Measurements from ENCODE around the gene BRIP1. TPM values are rescaled to one million over a fixed set of nuclear protein-coding genes. Genes with fewer than 3 reads are reported as not detected.

BRIP1 gene
- total RNA-seq, 1 donor, result 6.2 TPM

GRCh38 chr17:61650749-61651148 lies 212.6 kb downstream of the BRIP1 start:
- Histone ChIP-seq H4K20me1 (ENCODE audit: insufficient read depth, low read length) (no peaks in the 10 kb centered on the region), H3K36me3 (ENCODE audit: insufficient read depth, low read length) (no peaks in the 10 kb centered on the region), H3K9me3 (ENCODE audit: low read depth, low read length) (peaks cover 3% of the 10 kb centered on the region), H3K79me2 (ENCODE audit: insufficient read depth, low read length) (no peaks in the 10 kb centered on the region), H3K4me2 (ENCODE audit: insufficient read depth, low read length) (no peak overlapping the region), H3K27me3 (ENCODE audit: insufficient read depth, low read length) (no peaks in the 10 kb centered on the region), H3K4me3 (ENCODE audit: insufficient read depth, low read length) (no peak overlapping the region), H2AFZ (ENCODE audit: low read length) (no peak overlapping the region), H3K4me1 (ENCODE audit: insufficient read depth, low read length) (peaks cover 15% of the 10 kb centered on the region), H3K27ac (ENCODE audit: low read depth, low read length) (no peak overlapping the region)
- DNase-seq (ENCODE audit: insufficient read length, low spot score, missing footprints), result no peak
- TF ChIP-seq, protein P1, sequence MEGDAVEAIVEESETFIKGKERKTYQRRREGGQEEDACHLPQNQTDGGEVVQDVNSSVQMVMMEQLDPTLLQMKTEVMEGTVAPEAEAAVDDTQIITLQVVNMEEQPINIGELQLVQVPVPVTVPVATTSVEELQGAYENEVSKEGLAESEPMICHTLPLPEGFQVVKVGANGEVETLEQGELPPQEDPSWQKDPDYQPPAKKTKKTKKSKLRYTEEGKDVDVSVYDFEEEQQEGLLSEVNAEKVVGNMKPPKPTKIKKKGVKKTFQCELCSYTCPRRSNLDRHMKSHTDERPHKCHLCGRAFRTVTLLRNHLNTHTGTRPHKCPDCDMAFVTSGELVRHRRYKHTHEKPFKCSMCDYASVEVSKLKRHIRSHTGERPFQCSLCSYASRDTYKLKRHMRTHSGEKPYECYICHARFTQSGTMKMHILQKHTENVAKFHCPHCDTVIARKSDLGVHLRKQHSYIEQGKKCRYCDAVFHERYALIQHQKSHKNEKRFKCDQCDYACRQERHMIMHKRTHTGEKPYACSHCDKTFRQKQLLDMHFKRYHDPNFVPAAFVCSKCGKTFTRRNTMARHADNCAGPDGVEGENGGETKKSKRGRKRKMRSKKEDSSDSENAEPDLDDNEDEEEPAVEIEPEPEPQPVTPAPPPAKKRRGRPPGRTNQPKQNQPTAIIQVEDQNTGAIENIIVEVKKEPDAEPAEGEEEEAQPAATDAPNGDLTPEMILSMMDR (IDR thresholded peaks at IDR 0.05; ENCODE audit: extremely low read depth, low read depth, low read length), result no peak

GRCh38 chr17:61648587-61648986 lies 214.7 kb downstream of the BRIP1 start:
- TF ChIP-seq, protein P1 (IDR thresholded peaks at IDR 0.05; ENCODE audit: extremely low read depth, low read depth, low read length), result no peak
- Histone ChIP-seq H3K4me3 (ENCODE audit: insufficient read depth, low read length) (no peak overlapping the region), H3K27ac (ENCODE audit: low read depth, low read length) (no peak overlapping the region), H3K4me1 (ENCODE audit: insufficient read depth, low read length) (peaks cover 24% of the 10 kb centered on the region), H4K20me1 (ENCODE audit: insufficient read depth, low read length) (no peaks in the 10 kb centered on the region), H3K4me2 (ENCODE audit: insufficient read depth, low read length) (no peak overlapping the region), H2AFZ (ENCODE audit: low read length) (no peak overlapping the region), H3K79me2 (ENCODE audit: insufficient read depth, low read length) (no peaks in the 10 kb centered on the region), H3K36me3 (ENCODE audit: insufficient read depth, low read length) (no peaks in the 10 kb centered on the region), H3K9me3 (ENCODE audit: low read depth, low read length) (peaks cover 3% of the 10 kb centered on the region), H3K27me3 (ENCODE audit: insufficient read depth, low read length) (no peaks in the 10 kb centered on the region)
- DNase-seq (ENCODE audit: insufficient read length, low spot score, missing footprints), result no peak

GRCh38 chr17:61647047-61647446 lies 216.3 kb downstream of the BRIP1 start:
- H3K4me3 ChIP-seq (ENCODE audit: insufficient read depth, low read length), result no peak overlapping the region
- no peak overlapping the region for H3K4me2 ChIP-seq (ENCODE audit: insufficient read depth, low read length)
- H3K36me3 ChIP-seq (ENCODE audit: insufficient read depth, low read length), result no peaks in the 10 kb centered on the region
- TF ChIP-seq, protein P1 (IDR thresholded peaks at IDR 0.05; ENCODE audit: extremely low read depth, low read depth, low read length), result no peak
- DNase-seq (ENCODE audit: insufficient read length, low spot score, missing footprints), result peak; percentile 17
- H3K27ac ChIP-seq (ENCODE audit: low read depth, low read length), result peak overlapping the region; percentile 44
- H2AFZ ChIP-seq (ENCODE audit: low read length), result no peak overlapping the region
- H4K20me1 ChIP-seq (ENCODE audit: insufficient read depth, low read length), result no peaks in the 10 kb centered on the region
- no peaks in the 10 kb centered on the region for H3K27me3 ChIP-seq (ENCODE audit: insufficient read depth, low read length)
- H3K9me3 ChIP-seq (ENCODE audit: low read depth, low read length), result peaks cover 3% of the 10 kb centered on the region
- peaks cover 24% of the 10 kb centered on the region for H3K4me1 ChIP-seq (ENCODE audit: insufficient read depth, low read length)
- H3K79me2 ChIP-seq (ENCODE audit: insufficient read depth, low read length), result no peaks in the 10 kb centered on the region

- no peaks in the 10 kb centered on the region for H4K20me1 ChIP-seq (ENCODE audit: insufficient read depth, low read length)
- TF ChIP-seq, protein P1 (IDR thresholded peaks at IDR 0.05; ENCODE audit: extremely low read depth, low read depth, low read length), result no peak
- peaks cover 3% of the 10 kb centered on the region for H3K9me3 ChIP-seq (ENCODE audit: low read depth, low read length)
- H3K4me1 ChIP-seq (ENCODE audit: insufficient read depth, low read length), result peaks cover 24% of the 10 kb centered on the region
- DNase-seq (ENCODE audit: insufficient read length, low spot score, missing footprints), result no peak
- H3K36me3 ChIP-seq (ENCODE audit: insufficient read depth, low read length), result no peaks in the 10 kb centered on the region
- H3K4me3 ChIP-seq (ENCODE audit: insufficient read depth, low read length), result no peak overlapping the region
- H2AFZ ChIP-seq (ENCODE audit: low read length), result no peak overlapping the region
- no peaks in the 10 kb centered on the region for H3K79me2 ChIP-seq (ENCODE audit: insufficient read depth, low read length)
- H3K27ac ChIP-seq (ENCODE audit: low read depth, low read length), result peak overlapping the region; percentile 44
- H3K27me3 ChIP-seq (ENCODE audit: insufficient read depth, low read length), result no peaks in the 10 kb centered on the region
- H3K4me2 ChIP-seq (ENCODE audit: insufficient read depth, low read length), result no peak overlapping the region
These were observed 216.8 kb downstream of the BRIP1 start for GRCh38 chr17:61646482-61646881.
